Prostate gland (tissue), 2 donors: ENCODE data around the gene RPS6KL1.

Experiments
- CTCF ChIP-seq, 4 experiments: fragments of 200-600 bp in 2 of 4; fragments of 450-650 bp in 2 of 4; sonication (generic) in 2 of 4; IDR thresholded peaks; 1 replicate in 3 of 4; 2 replicates in 1 of 4; pipeline ENCODE4 v1.5.1; 2016 to 2019; ENCODE audit warnings: antibody characterized with exemption in 4 of 4, mild to moderate bottlenecking in 2 of 4, moderate library complexity in 2 of 4
- POLR2A ChIP-seq: fragments of 450-650 bp; IDR thresholded peaks from one replicate; pipeline ENCODE4 v1.6.1; 2016; ENCODE audit warnings: antibody characterized with exemption, mild to moderate bottlenecking

GRCh38 chr14:74940956-74941565 lies 18.0 kb upstream of the RPS6KL1 start:
- no peak for TF ChIP-seq CTCF (IDR thresholded peaks at IDR 0.05)
- TF ChIP-seq POLR2A: no peak
